Measurements from ENCODE around the gene PLA2G15.

DNA sequence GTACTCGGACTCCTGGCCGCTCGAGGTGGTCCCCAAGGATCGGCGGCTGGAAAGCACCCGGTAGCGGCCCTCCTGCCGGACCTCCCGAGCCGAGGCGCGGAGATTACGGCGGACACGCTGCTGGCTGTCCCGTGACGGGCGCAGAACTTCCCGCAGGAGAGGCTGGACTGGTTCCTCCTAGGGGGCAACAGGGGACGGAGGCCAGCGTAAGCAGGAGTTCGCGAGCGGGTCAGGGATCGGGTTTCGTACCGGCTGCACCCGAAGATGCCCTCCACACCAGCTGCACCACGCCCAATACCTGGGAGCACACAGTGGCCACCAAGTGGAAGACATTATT is 65.2 kb downstream of the PLA2G15 start:
- TF ChIP-seq, protein P1, sequence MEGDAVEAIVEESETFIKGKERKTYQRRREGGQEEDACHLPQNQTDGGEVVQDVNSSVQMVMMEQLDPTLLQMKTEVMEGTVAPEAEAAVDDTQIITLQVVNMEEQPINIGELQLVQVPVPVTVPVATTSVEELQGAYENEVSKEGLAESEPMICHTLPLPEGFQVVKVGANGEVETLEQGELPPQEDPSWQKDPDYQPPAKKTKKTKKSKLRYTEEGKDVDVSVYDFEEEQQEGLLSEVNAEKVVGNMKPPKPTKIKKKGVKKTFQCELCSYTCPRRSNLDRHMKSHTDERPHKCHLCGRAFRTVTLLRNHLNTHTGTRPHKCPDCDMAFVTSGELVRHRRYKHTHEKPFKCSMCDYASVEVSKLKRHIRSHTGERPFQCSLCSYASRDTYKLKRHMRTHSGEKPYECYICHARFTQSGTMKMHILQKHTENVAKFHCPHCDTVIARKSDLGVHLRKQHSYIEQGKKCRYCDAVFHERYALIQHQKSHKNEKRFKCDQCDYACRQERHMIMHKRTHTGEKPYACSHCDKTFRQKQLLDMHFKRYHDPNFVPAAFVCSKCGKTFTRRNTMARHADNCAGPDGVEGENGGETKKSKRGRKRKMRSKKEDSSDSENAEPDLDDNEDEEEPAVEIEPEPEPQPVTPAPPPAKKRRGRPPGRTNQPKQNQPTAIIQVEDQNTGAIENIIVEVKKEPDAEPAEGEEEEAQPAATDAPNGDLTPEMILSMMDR (conservative IDR thresholded peaks at IDR 0.05 in 1 of 2, IDR thresholded peaks at IDR 0.05 in 1 of 2; ENCODE audit: extremely low read depth in 1 of 2, insufficient read depth in 1 of 2, low read depth in 1 of 2, low read length in 2 of 2), result no peak
- no peak for TF ChIP-seq EZH2 (IDR thresholded peaks at IDR 0.05; ENCODE audit: borderline replicate concordance, low read length)

All from mammary epithelial cell (primary cell).